Central memory CD8-positive, alpha-beta T cell (primary cell): ENCODE results near the gene MAGI1.

ENCODE experiments used
- ATAC-seq: fragments of 150-1000 bp; cut with Tn5 transposase; replicated peaks from 2 replicates; pipeline ENCODE4 v1.10.0; 2022; ENCODE audit warnings: mild to moderate bottlenecking, moderate FRiP score, moderate number of reproducible peaks; ENCODE audit not compliant: poor library complexity, severe bottlenecking; ENCODE audit errors: extremely low read depth
- DNase-seq, 2 donors: peaks; one replicate each; pipeline ENCODE4 v3.0.0; 2021; ENCODE audit warnings: low spot score in 2 of 2
- H3K27ac Mint-ChIP-seq: one replicate; pipeline ENCODE4 v1.8.0; 2022; ENCODE audit warnings: low read depth, mild to moderate bottlenecking, moderate library complexity, mixed read lengths
- H3K27me3 Mint-ChIP-seq: one replicate; pipeline ENCODE4 v1.8.0; 2022; ENCODE audit warnings: mixed read lengths
- H3K36me3 Mint-ChIP-seq: one replicate; pipeline ENCODE4 v1.8.0; 2022; ENCODE audit warnings: mild to moderate bottlenecking, moderate library complexity, mixed read lengths; ENCODE audit not compliant: insufficient read depth
- H3K4me1 Mint-ChIP-seq: one replicate; pipeline ENCODE4 v1.8.0; 2022; ENCODE audit warnings: mixed read lengths
- H3K4me3 Mint-ChIP-seq: one replicate; pipeline ENCODE4 v1.8.0; 2022; ENCODE audit warnings: mild to moderate bottlenecking, moderate library complexity, mixed read lengths
- H3K9me3 Mint-ChIP-seq: one replicate; pipeline ENCODE4 v1.8.0; 2022; ENCODE audit warnings: mixed read lengths

The MAGI1 gene

DNA sequence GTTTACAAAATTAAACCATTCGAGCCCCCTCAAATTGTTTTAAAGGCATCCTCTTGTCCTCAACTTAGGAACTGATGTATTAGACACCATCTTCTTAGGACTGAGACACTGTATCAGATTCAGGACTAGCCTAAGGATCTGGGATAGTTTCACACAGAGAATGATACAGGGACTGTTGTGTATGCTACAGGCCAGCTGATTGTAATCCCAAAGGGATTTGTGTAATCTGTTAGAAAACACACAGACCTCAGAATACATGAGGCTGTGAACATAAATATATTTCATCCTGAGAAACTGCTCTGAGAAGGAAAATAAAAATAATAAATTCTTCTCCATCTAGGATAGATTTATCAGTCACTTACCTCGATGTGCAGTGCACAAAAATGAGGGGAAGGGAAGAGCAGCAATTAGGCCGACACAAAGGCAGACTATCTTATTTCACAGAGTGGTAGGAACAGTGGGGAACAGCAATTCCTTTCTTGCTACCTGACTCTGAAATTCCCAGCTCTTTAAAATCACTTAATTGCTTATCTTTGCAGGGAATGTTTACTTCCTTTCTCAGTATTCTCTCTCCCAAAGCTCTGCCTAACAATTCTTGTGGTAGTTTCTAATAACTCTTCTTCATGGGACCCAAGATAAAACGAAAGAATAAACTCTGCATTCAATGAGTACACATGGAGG, 322.5 kb downstream of the MAGI1 start:
- Mint-ChIP-seq H3K4me1 (no peaks in the 10 kb centered on the region), H3K4me3 (no peak overlapping the region), H3K27ac (no peak overlapping the region), H3K36me3 (no peaks in the 10 kb centered on the region), H3K9me3 (peaks cover 5% of the 10 kb centered on the region), H3K27me3 (no peaks in the 10 kb centered on the region)
- ATAC-seq (no peak), DNase-seq (no peak)

DNA sequence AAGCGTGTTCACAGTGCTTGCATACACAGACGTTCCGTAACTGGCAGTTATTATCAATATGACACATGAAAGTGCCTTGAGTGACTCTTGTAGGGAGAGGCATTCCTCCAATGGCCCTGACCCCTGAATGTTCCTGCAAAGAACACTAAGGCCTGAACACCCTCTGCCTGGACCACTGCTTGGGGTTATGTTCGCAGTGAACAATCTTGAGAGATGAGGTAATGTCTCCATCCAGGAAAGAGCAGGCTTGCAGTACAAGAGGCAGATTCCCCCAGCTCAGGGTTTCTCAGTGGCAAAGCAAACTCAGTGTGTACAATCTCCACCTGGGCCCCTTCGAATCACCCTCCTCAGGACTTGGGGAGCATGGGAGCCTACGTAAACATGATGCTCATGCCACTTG, 324.6 kb downstream of the MAGI1 start:
- Mint-ChIP-seq H3K27me3 (no peaks in the 10 kb centered on the region), H3K36me3 (no peaks in the 10 kb centered on the region), H3K9me3 (peaks cover 5% of the 10 kb centered on the region), H3K27ac (no peak overlapping the region), H3K4me3 (no peak overlapping the region), H3K4me1 (no peaks in the 10 kb centered on the region)
- DNase-seq (no peak), ATAC-seq (no peak)

DNA sequence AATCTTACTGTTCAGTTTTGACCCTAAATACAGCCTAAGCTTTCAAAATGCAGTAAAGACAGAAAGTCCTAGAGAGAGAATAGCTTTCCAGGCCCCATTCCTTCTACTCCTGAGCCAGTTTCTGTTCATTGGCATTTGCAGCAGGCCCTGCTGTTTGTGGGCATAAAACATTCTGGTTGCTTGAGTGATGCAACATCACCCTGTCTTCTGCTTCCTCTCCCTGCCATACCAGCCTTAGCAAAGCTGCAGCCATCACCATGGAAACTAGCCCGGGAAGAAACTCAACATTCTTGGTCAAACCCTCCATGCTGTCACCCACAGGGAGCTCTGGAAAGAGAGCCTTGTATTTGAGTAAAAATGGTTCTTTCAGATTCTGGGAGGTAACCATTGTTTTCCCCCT, 325.7 kb downstream of the MAGI1 start:
- no peaks in the 10 kb centered on the region for H3K36me3 Mint-ChIP-seq
- no peak overlapping the region for H3K4me3 Mint-ChIP-seq
- DNase-seq (no peak), ATAC-seq (no peak)
- no peak overlapping the region for H3K27ac Mint-ChIP-seq
- no peaks in the 10 kb centered on the region for H3K27me3 Mint-ChIP-seq
- no peaks in the 10 kb centered on the region for H3K4me1 Mint-ChIP-seq
- no peaks in the 10 kb centered on the region for H3K9me3 Mint-ChIP-seq

DNA sequence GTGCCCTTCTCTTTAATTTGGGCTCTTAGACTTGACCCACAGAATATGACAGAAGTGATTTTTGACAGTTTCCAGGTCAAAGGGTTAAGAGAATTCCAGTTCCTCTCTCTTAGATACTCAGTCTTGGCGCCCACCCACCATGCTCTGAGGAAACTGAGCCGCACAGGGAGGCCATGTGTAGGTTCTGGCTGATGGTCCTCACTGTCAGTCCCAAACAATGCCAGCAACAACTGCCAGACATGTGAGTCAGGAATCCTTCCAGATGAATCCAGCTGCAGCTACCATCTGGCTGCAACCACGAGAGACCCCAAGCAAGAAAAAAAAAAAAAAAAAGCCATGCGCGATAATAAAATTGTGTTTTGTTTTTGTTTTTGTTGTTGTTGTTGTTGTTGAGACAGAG, 326.6 kb downstream of the MAGI1 start:
- DNase-seq (no peak), ATAC-seq (no peak)
- Mint-ChIP-seq H3K36me3 (no peaks in the 10 kb centered on the region), H3K27me3 (no peaks in the 10 kb centered on the region), H3K9me3 (no peaks in the 10 kb centered on the region), H3K27ac (no peak overlapping the region), H3K4me1 (no peaks in the 10 kb centered on the region), H3K4me3 (no peak overlapping the region)

DNA sequence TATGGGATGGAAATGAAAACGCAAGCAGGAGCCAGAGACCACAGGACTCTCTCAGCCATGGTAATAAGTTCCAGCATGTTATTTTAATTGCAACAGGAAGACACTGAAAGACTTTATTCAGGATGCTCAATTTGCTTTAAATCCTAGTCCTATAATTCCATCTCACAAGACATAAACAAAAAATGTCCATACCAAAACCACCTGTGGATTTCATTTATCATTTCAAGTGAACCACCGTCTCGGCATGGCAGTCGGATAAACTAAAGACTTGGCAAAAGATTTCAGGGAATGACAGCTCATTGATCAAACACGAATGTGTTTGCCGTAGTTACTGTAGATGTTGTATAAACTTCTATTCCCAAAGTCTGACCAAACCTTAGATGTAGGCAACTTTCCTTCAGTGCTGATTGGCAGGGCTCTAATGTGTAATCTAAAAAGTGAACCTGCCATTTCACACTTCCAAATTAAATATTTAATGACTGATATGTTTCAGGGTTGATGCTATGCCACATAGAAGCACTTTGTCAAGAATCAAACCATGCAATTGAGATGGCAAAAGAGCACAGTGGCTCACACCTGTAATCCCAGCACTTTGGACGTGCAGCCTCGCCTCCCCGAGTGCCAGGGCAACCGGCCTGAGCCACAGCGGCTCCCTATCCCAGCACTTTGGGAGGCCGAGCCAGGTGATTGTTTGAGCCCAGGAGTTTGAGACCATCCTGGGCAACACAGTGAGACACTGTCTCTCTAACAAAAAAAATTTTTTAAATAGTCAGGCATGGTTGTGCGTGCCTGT, 331.7 kb downstream of the MAGI1 start:
- no peak overlapping the region for H3K27ac Mint-ChIP-seq
- ATAC-seq = no peak
- H3K27me3 Mint-ChIP-seq = no peaks in the 10 kb centered on the region
- H3K4me3 Mint-ChIP-seq = no peak overlapping the region
- peaks cover 6% of the 10 kb centered on the region for H3K9me3 Mint-ChIP-seq
- H3K4me1 Mint-ChIP-seq = no peaks in the 10 kb centered on the region
- DNase-seq = no peak
- no peaks in the 10 kb centered on the region for H3K36me3 Mint-ChIP-seq

DNA sequence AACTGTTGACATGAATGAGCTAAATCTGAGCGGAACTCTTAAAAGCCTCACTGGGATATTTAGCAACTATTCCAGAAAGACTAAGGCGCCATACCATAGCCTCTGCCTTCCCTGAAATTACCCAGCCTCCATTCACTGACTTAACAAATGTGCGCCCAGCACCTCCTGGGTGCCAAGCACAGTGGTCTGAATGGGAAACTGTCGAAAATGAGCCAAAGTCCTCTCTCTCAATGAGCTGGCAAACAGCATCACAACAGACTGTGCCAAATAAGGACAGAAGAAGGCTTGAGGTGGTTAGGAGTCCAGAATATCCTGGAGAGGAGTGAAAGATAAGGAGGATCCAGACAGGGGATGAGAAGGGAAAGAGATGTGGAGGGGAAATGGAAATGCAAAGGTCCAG, 332.4 kb downstream of the MAGI1 start:
- Mint-ChIP-seq H3K9me3 (peaks cover 6% of the 10 kb centered on the region), H3K36me3 (no peaks in the 10 kb centered on the region), H3K4me1 (no peaks in the 10 kb centered on the region), H3K27me3 (no peaks in the 10 kb centered on the region), H3K4me3 (no peak overlapping the region), H3K27ac (no peak overlapping the region)
- no peak for DNase-seq
- ATAC-seq = no peak

DNA sequence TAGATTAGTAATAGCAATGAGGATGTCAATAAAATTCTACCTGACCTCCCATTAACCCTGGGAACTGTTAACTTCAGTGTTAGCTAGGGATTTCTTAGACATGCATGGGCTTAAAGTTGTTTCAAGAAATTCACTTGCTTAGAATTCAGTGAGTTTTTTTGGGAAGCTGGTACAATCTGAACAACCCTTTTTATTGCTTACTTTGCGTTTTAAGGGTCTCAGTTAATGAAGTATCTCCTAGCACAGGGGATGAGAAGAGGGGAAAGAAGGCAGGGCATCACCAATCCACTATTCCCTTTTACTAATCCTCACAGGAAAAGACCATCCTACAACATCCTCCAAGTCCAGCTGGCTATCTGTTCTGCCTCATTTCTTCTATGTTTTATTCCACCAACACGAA, 334.9 kb downstream of the MAGI1 start:
- no peaks in the 10 kb centered on the region for H3K36me3 Mint-ChIP-seq

DNA sequence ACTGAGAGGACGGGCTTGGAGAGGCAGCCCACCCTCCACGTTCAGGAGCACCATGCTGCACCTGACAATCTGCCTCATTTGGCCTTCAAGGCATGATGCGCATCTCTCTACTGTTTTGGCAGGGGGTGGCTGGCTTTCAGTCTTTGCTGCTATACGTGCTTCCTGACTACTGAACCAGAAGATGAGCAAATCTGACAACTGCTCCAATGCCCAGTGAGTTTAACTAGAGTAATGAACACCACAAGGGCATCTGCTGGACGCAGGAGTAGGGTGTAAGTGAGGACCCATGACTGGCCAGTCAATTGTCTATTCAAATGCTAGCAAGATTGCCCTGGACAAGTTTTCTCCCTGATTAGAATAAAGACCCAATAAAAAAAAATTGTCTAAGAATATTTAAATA, 335.7 kb downstream of the MAGI1 start:
- DNase-seq (no peak), ATAC-seq (no peak)
- no peaks in the 10 kb centered on the region for H3K27me3 Mint-ChIP-seq
- H3K27ac Mint-ChIP-seq = no peak overlapping the region
- H3K4me3 Mint-ChIP-seq = no peak overlapping the region
- no peaks in the 10 kb centered on the region for H3K36me3 Mint-ChIP-seq
- peaks cover 6% of the 10 kb centered on the region for H3K9me3 Mint-ChIP-seq
- H3K4me1 Mint-ChIP-seq = no peaks in the 10 kb centered on the region

More for the DNA sequence above, 334.9 kb downstream of the MAGI1 start:
- peaks cover 6% of the 10 kb centered on the region for H3K9me3 Mint-ChIP-seq
- H3K27me3 Mint-ChIP-seq = no peaks in the 10 kb centered on the region
- H3K4me1 Mint-ChIP-seq = no peaks in the 10 kb centered on the region
- ATAC-seq (no peak), DNase-seq (no peak)
- no peak overlapping the region for H3K27ac Mint-ChIP-seq
- no peak overlapping the region for H3K4me3 Mint-ChIP-seq

DNA sequence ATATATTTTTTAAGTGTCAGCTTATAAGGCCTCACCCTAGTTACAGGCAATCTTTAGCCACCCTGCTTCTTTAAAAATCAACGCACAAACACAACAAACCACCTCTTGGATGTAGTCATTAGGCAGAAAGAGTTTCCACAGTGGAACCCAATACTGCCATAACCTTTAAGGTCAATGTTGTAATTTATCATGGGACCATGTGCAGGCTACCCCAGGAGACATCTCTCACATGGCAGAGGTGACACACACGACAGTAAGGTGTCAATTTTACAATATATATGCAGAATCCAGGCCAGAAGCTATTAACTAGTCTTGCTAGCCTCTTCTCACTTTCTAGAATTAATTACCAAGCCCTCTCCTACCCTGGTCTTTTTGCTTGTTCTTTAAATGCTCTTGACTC, 336.5 kb downstream of the MAGI1 start:
- H3K27ac Mint-ChIP-seq = no peak overlapping the region
- DNase-seq (no peak), ATAC-seq (no peak)
- H3K27me3 Mint-ChIP-seq = no peaks in the 10 kb centered on the region
- no peaks in the 10 kb centered on the region for H3K4me1 Mint-ChIP-seq
- H3K4me3 Mint-ChIP-seq = no peak overlapping the region
- H3K9me3 Mint-ChIP-seq = peaks cover 6% of the 10 kb centered on the region
- H3K36me3 Mint-ChIP-seq = no peaks in the 10 kb centered on the region

DNA sequence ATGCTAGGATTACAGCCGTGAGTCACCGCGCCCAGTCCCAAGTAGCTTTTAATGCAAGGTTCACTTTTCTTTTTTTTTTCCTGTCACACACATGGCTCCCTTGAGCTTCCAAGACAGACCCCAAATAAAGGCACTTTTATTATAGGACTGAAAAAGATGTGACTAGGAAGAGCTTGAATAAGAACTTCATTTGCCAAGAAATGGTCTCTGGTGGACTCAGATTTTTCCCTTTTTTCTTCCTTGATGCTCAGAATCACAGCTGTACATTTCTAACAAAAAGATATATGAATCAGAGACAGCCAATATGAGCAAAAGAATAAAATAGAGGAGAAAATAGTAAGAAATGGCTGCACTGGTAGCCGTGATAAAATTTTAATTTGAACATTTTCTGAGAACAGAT, 337.2 kb downstream of the MAGI1 start:
- ATAC-seq = no peak
- Mint-ChIP-seq H3K36me3 (no peaks in the 10 kb centered on the region), H3K4me1 (no peaks in the 10 kb centered on the region), H3K9me3 (peaks cover 4% of the 10 kb centered on the region), H3K27me3 (no peaks in the 10 kb centered on the region), H3K27ac (no peak overlapping the region), H3K4me3 (no peak overlapping the region)
- DNase-seq = no peak

DNA sequence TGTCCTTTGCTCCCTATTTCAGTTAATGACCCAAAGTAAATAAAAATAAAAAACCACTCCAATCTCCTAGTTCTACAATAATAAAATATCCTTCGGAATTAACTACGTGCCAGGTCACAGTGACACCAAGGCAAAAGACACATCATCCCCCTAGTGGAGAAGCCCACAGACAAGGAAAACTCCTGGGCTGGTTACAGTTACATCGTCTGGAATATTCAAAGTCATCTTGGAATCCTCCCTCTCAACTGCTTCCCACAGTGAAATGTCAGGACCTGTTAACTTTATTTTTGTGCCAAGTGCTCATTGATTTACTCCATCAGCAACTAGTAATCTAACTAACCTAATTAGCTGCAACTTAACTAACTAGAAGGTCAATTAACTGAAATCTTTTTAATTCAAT, 349.3 kb downstream of the MAGI1 start:
- no peaks in the 10 kb centered on the region for H3K36me3 Mint-ChIP-seq
- ATAC-seq (no peak), DNase-seq (no peak)
- no peak overlapping the region for H3K27ac Mint-ChIP-seq
- H3K9me3 Mint-ChIP-seq = no peaks in the 10 kb centered on the region
- H3K4me3 Mint-ChIP-seq = no peak overlapping the region
- no peaks in the 10 kb centered on the region for H3K4me1 Mint-ChIP-seq
- H3K27me3 Mint-ChIP-seq = no peaks in the 10 kb centered on the region

DNA sequence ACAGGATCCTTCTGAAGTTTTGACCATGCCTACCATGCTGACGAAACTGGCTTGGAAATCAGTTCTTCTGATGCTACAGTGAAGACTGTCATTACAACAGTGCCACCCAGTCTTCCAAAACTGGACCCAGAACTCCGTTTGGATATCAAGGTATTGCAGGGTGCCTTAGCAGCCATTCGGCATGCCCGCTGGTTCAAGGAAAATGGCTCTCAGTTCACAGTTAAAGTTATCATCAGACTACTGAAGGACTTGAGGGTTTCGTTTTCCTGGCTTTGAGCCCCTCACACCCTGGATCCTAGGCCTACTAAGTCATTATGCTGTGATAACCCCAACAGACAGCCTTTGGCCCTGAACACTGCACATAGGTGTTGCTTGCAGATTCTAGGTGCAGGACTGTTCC, 351.0 kb downstream of the MAGI1 start:
- H3K4me1 Mint-ChIP-seq = no peaks in the 10 kb centered on the region
- no peak for DNase-seq
- no peaks in the 10 kb centered on the region for H3K36me3 Mint-ChIP-seq
- H3K27ac Mint-ChIP-seq = no peak overlapping the region
- H3K27me3 Mint-ChIP-seq = no peaks in the 10 kb centered on the region
- no peak overlapping the region for H3K4me3 Mint-ChIP-seq
- ATAC-seq = no peak
- H3K9me3 Mint-ChIP-seq = peaks cover 4% of the 10 kb centered on the region

DNA sequence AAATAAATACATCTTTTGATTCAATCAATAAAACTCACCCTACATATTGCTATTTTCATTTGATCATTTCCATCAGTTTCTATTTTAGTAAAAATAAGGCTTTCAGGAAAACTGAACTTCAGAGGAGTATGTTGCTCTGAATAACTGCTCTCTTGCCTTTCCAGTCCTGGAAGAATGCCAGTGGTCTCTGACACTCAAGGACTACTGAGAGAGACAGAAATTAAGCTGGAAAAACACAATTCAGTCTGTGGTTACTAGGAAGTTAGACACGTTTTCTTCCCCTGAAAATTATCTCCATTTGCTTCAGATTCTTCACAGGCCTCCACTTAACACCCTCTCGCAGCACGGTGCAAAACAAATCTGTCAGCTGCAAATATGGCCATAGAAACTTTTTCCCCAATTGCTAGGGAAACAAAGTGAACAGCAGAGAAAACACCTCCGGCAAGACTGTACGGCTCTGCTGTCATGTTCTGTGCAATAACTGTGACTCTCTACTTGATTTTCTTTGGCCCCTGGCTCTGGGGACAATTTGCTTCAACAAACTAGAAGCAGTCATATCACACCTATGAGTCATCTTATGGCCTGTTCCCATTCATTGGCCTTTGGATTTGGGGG, 353.0 kb downstream of the MAGI1 start:
- Mint-ChIP-seq H3K27me3 (no peaks in the 10 kb centered on the region), H3K9me3 (peaks cover 4% of the 10 kb centered on the region), H3K36me3 (no peaks in the 10 kb centered on the region), H3K4me3 (no peak overlapping the region), H3K4me1 (no peaks in the 10 kb centered on the region), H3K27ac (no peak overlapping the region)
- DNase-seq = no peak
- ATAC-seq = no peak
